ENCODE measurements around the gene ATXN7L3.

ATXN7L3 gene

DNA sequence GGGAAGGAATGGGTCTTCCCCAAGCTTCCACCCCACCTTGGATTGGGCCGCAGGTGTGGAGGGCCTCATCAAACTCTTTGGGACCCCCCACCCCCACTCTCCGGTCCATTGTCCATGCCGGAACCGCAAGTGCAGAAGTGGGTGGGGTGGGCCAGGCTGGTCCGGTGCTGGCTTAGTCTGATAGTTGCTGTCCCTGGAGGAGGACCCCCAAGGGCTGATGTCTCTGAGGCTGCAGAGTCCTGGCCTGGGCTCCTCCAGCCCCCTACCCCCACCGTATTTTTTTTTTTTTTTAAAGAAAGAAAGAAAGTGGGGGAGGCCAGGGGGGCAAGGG lies 7.1 kb upstream of the ATXN7L3 start:
- Histone ChIP-seq H3K27me3 (ENCODE audit: control insufficient read depth in 1 of 2, insufficient read depth in 2 of 2, low read length in 2 of 2) (no peaks in the 10 kb centered on the region), H3K9me3 (ENCODE audit: low read length) (no peaks in the 10 kb centered on the region), H3K36me3 (ENCODE audit: insufficient read depth, low read length) (peaks cover 41% of the 10 kb centered on the region), H3K4me3 (ENCODE audit: low read depth in 1 of 2, low read length in 2 of 2) (no peak overlapping the region), H3K9ac (ENCODE audit: low read length) (no peak overlapping the region), H3K4me1 (ENCODE audit: insufficient read depth, low read length) (peaks cover 12% of the 10 kb centered on the region), H3K27ac (ENCODE audit: low read depth, low read length) (no peak overlapping the region)

DNA sequence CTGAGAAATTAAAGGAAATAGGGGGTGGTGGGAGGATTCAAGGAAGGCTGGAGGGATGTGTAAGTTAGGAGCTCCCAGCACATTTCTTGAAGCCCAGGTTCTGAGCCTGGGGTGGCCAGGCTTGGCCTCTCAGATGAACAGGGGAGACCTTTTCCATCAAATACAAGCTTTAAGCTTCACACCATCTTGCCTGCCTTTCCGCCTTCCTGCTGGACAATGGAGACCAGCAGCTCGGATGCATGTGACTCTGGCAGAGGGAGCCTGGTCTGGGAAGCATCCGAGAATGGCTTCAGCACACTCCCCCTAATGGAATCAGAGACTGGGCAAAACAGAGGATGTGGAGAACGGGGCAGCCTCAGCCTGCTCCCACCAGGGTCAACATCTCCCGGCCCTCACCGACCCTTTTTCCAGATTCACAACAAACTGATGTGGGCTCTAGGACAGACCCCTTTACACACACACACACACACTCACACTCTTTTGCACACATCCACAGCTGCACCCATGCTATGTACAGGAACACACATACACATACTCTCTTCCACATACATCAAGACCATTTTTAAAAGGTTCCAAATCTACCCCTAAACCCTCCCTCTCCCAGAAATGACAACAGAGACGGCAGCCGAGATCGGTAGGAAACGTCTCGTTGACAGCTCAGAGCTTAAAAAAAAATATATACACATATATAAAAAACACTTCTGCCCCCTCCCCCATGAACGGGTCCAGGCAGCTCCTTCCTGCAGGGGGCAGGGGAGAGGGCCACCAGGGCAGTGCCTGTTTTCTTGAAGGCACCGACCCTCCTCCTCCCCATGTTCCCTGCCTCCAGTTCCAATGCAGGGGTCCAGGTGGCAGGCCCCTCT lies 6.5 kb upstream of the ATXN7L3 start:
- Histone ChIP-seq H3K27ac (ENCODE audit: low read depth, low read length) (no peak overlapping the region), H3K27me3 (ENCODE audit: control insufficient read depth in 1 of 2, insufficient read depth in 2 of 2, low read length in 2 of 2) (no peaks in the 10 kb centered on the region), H3K9ac (ENCODE audit: low read length) (no peak overlapping the region), H3K36me3 (ENCODE audit: insufficient read depth, low read length) (peaks cover 35% of the 10 kb centered on the region), H3K4me1 (ENCODE audit: insufficient read depth, low read length) (peaks cover 13% of the 10 kb centered on the region), H3K9me3 (ENCODE audit: low read length) (no peaks in the 10 kb centered on the region), H3K4me3 (ENCODE audit: low read depth in 1 of 2, low read length in 2 of 2) (no peak overlapping the region)

DNA sequence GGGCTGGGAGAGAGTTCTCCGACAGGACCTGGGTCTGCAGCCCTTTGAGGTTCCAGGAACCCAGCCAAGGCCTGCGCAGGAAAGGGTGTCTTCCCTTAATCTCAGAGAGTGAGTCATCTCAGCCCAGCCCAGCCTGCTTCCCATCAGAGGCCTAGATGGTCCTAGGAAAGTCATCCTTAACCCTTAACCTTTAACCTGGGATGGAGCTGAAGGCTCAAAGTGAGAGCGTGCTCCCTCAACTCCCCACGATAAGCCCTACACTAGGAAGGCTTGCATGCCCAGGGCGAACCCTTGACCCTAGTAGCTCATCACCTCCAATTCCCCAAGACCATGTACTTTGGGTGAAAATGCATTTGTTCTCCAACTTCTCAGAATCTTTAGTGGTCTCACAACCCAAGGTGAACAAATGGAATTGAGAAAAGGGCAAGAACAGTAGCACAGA lies 4.8 kb upstream of the ATXN7L3 start:
- no peak overlapping the region for H3K27ac ChIP-seq (ENCODE audit: low read depth, low read length)

DNA sequence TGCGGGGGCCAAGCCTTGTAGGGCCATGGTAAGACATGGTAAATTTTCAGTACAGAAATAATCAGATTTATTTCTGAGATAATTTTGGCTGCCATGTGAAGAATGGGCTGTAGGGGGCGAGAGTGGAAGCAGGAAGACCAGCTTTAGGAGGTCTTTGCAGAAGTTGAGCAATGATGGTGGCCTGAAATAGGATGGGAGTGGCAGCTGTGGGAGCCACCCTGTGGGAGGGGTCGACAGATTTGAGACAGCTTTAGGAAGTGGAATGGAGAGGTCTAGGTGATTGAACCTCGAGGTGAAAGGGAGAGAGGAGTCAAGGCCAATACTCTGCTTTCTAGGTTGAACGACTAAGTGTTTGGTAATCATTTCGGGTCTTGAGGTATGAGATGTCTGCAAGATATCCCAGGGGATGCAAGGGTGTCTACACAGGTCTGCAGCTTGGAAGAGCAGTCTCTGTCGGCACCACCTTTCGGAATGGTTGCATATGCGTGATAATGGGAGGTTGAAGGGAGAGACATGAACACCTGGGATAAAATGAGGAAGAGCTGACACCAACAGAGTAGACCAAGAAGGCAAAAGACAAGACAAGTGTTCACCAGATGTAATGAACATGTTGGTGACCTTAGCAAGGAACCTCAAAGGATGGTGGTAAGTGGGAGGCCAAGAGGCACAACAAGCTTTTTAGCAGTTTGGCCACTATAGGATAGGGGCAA lies 4.2 kb upstream of the ATXN7L3 start:
- no peaks in the 10 kb centered on the region for H3K27me3 ChIP-seq (ENCODE audit: control insufficient read depth in 1 of 2, insufficient read depth in 2 of 2, low read length in 2 of 2)
- no peak overlapping the region for H3K4me3 ChIP-seq (ENCODE audit: low read depth in 1 of 2, low read length in 2 of 2)
- H3K9me3 ChIP-seq (ENCODE audit: low read length): no peaks in the 10 kb centered on the region
- no peak overlapping the region for H3K9ac ChIP-seq (ENCODE audit: low read length)
- no peak overlapping the region for H3K27ac ChIP-seq (ENCODE audit: low read depth, low read length)
- H3K4me1 ChIP-seq (ENCODE audit: insufficient read depth, low read length): peaks cover 8% of the 10 kb centered on the region
- H3K36me3 ChIP-seq (ENCODE audit: insufficient read depth, low read length): peaks cover 20% of the 10 kb centered on the region

More for the DNA sequence above, 4.8 kb upstream of the ATXN7L3 start:
- H3K27me3 ChIP-seq (ENCODE audit: control insufficient read depth in 1 of 2, insufficient read depth in 2 of 2, low read length in 2 of 2): no peaks in the 10 kb centered on the region
- H3K9me3 ChIP-seq (ENCODE audit: low read length): no peaks in the 10 kb centered on the region
- no peak overlapping the region for H3K4me3 ChIP-seq (ENCODE audit: low read depth in 1 of 2, low read length in 2 of 2)
- H3K36me3 ChIP-seq (ENCODE audit: insufficient read depth, low read length): peaks cover 25% of the 10 kb centered on the region
- peaks cover 8% of the 10 kb centered on the region for H3K4me1 ChIP-seq (ENCODE audit: insufficient read depth, low read length)
- no peak overlapping the region for H3K9ac ChIP-seq (ENCODE audit: low read length)

DNA sequence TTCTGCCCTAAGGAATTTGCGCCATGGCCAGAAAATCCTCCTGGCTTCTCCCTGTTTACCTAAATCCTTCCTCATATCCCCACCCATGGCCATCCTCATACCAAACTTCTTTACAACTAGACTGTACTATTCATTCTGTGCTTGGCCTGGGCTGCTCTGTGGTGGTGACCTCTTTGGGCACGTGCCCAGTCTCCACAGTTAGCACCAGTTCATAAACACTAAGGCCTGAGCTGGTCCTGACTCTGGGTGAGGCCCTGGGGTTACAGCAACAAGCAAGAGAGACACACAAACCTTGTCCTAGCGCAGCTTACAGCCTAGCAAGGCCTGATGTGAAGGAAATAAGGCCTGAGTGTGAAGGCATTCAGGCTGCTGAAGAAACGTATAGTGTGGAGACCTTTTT lies 3.1 kb upstream of the ATXN7L3 start:
- Histone ChIP-seq H3K27ac (ENCODE audit: low read depth, low read length) (no peak overlapping the region), H3K9me3 (ENCODE audit: low read length) (no peaks in the 10 kb centered on the region), H3K9ac (ENCODE audit: low read length) (no peak overlapping the region), H3K36me3 (ENCODE audit: insufficient read depth, low read length) (peaks cover 8% of the 10 kb centered on the region), H3K27me3 (ENCODE audit: control insufficient read depth in 1 of 2, insufficient read depth in 2 of 2, low read length in 2 of 2) (no peaks in the 10 kb centered on the region), H3K4me3 (ENCODE audit: low read depth in 1 of 2, low read length in 2 of 2) (no peak overlapping the region), H3K4me1 (ENCODE audit: insufficient read depth, low read length) (peaks cover 16% of the 10 kb centered on the region)

DNA sequence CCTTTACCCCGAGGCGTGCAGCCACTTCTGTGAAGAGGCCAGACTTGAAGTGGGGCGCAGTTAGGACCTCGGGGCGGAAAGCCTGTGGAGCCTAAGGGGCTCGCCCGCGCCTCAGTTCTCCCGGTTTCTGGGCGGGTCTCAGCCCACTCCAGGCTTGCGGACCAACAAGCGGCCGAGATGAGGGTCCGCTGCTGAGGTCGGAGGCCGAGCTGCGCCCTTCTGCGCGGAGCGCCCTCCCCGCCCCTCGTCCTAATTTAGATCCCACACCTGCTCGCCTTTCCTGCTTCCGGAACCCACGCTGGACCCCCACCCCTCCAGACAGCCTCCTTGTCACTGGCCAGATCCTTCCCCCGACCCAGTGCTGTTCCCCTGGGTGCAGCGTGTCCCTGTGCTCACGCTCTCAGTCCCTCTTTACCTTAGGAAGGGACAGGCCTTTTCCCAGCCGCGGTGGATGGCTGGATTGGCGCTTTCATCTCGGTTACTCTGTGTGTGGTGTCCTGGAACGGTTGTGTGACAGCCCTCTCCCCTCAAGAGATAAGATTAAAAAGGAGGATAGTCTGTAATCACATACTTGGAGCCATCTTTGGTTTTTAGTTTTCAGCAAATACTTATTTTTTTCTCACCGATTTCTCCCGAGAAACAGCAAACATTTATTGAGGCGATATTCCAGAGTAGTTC lies 933 bp upstream of the ATXN7L3 start:
- Histone ChIP-seq H3K27ac (ENCODE audit: low read depth, low read length) (peak overlapping the region; percentile 96), H3K4me1 (ENCODE audit: insufficient read depth, low read length) (peaks cover 25% of the 10 kb centered on the region), H3K27me3 (ENCODE audit: control insufficient read depth in 1 of 2, insufficient read depth in 2 of 2, low read length in 2 of 2) (no peaks in the 10 kb centered on the region)

DNA sequence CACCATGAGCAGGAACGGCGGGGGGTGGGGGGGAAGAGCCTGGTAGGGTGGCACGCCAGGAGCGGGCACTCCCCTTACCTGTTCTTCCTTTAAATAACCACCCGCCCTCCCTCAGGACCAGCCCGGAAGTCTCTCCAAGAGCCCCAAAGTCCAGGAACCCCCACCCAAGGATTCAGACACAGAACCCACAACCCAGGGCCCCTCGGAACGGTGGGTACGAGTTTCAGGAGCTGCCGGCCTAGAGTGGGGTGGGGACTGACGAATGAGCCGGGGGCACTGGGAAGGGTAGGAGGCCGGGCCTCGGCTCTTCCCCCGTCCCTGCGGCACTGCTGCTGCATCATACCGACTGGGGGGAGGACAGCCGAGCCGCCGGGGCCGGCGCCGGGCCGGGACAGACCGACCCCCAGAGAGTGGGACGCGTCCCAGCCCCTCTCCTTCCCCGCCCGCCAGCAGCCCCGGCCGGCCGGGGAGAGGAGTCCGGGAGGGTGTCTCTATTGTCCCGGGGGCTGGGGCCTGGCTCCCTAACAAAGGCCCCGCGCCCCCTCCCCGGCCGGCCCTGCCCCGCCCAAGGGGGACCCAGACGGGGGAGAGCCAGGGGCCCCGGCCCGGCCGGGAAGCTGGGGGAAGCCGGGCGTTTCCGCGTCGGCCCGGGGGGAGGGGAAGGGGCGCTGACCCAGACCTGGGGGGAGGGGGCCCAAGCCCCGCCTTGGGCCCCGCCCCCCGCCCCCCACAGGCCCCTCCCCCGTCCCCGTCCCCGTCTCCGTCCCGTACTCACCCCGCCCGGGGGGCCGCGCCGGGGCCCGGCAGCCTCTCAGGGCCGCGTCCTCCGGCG lies 747 bp downstream of the ATXN7L3 start:
- Histone ChIP-seq H3K36me3 (ENCODE audit: insufficient read depth, low read length) (peaks cover 30% of the 10 kb centered on the region), H3K4me1 (ENCODE audit: insufficient read depth, low read length) (peaks cover 25% of the 10 kb centered on the region), H3K9me3 (ENCODE audit: low read length) (no peaks in the 10 kb centered on the region), H3K4me3 (ENCODE audit: low read depth in 1 of 2, low read length in 2 of 2) (peak overlapping the region; percentile 66 to 72), H3K27me3 (ENCODE audit: control insufficient read depth in 1 of 2, insufficient read depth in 2 of 2, low read length in 2 of 2) (no peaks in the 10 kb centered on the region), H3K9ac (ENCODE audit: low read length) (peak overlapping the region; percentile 85), H3K27ac (ENCODE audit: low read depth, low read length) (peak overlapping the region; percentile 88)

More for the DNA sequence above, 933 bp upstream of the ATXN7L3 start:
- Histone ChIP-seq H3K36me3 (ENCODE audit: insufficient read depth, low read length) (peaks cover 14% of the 10 kb centered on the region), H3K9me3 (ENCODE audit: low read length) (no peaks in the 10 kb centered on the region), H3K4me3 (ENCODE audit: low read depth in 1 of 2, low read length in 2 of 2) (peak overlapping the region; percentile 65 to 71), H3K9ac (ENCODE audit: low read length) (peak overlapping the region; percentile 69)

DNA sequence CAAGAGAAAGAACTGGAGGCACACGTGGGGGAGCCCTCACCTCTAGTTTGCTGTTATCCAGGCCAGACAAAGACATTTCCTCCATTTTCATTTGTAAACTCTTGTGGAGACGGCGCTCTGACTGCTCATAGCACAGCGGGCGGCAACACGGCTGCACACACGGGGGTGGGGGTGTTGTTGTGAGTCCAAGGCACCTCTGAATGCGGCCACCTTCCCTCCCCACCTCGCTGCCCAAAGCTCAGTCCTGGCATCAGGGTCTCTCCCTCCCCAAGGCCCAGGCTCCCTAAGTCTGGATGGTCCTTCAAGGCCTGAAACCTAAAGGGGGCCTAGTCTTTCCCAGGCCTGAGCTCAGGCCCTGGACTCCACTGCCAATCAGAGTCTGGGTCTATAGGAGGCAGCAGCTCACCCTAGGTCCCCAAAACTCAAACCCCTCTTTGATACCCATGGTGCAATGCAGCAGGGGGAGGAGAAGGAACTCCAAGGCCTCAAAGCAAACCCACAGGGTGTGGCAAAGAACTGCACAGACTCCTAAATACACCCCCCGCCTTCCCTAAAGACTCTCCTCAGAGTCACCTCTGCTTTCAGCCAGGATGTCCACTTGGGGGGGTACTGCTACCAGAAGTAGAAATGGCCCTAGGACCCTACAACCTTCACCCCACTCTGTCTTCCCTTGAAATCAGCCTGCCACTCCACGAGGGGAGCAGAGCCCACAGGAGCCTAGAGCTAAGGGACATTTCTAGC lies 1.5 kb downstream of the ATXN7L3 start:
- no peaks in the 10 kb centered on the region for H3K27me3 ChIP-seq (ENCODE audit: control insufficient read depth in 1 of 2, insufficient read depth in 2 of 2, low read length in 2 of 2)
- peak overlapping the region; percentile 85 for H3K9ac ChIP-seq (ENCODE audit: low read length)
- H3K36me3 ChIP-seq (ENCODE audit: insufficient read depth, low read length): peaks cover 37% of the 10 kb centered on the region
- H3K9me3 ChIP-seq (ENCODE audit: low read length): no peaks in the 10 kb centered on the region
- H3K4me3 ChIP-seq (ENCODE audit: low read depth in 1 of 2, low read length in 2 of 2): peak overlapping the region; percentile 66 to 72
- peaks cover 25% of the 10 kb centered on the region for H3K4me1 ChIP-seq (ENCODE audit: insufficient read depth, low read length)
- peak overlapping the region; percentile 88 for H3K27ac ChIP-seq (ENCODE audit: low read depth, low read length)

DNA sequence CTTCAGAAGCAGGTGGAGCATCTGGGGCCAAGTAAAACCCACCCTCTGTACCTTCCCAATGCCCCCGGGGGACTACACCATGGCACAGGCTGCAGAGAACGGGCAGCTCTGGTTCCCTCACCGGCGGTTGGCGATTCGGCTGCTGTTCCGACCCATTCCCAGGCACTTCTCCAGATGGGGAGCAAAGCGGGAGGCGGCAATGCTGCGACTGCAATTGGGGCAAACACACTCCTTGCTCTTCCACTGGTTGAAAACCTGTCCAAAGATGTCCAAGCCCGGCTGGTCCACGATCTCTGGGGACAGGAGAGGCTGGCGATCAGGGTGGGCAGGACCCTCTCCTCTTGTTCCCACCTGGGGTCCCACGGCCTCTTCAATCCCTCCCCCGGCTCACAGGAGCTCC lies 2.6 kb downstream of the ATXN7L3 start:
- Histone ChIP-seq H3K9ac (ENCODE audit: low read length) (no peak overlapping the region), H3K36me3 (ENCODE audit: insufficient read depth, low read length) (peaks cover 41% of the 10 kb centered on the region), H3K27me3 (ENCODE audit: control insufficient read depth in 1 of 2, insufficient read depth in 2 of 2, low read length in 2 of 2) (no peaks in the 10 kb centered on the region), H3K4me3 (ENCODE audit: low read depth in 1 of 2, low read length in 2 of 2) (no peak overlapping the region), H3K27ac (ENCODE audit: low read depth, low read length) (peak overlapping the region; percentile 49), H3K4me1 (ENCODE audit: insufficient read depth, low read length) (peaks cover 25% of the 10 kb centered on the region), H3K9me3 (ENCODE audit: low read length) (no peaks in the 10 kb centered on the region)

DNA sequence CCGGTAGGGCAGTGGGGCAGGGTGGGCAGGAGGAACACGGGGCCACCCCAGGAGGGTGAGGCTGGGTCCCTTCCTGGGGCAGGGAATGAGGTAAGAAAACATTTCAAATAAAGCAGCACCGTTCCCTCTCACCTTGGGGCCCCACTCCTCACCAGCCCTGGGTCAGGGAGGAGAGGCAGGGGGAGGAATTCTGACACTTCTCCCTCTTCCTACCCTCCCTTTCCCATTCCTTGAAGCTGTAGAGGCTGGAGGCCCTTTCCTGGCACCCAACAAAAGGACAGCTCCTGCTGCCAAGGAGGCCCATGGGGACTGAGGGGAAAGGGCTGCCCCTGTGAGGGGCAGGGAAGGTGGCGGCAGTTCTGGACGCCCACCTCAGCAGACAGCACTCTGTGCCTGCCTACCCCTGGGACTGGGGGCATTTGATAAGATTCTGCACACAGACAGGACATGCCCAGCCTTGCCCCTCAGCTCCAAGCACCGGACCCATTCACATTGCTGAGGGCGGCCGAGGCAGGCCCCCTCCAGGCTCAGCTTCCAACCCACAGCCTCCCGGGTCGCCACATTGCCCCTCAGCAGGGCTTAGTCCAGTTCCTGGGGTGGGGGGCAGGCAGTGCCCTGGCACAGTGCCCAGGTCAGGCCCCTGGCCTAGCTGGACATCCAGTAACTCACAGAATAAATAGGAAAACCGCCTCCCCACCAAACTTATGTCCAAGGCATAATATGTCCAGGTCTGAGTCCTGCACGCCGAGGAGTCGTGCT lies 6.2 kb downstream of the ATXN7L3 start:
- peaks cover 62% of the 10 kb centered on the region for H3K36me3 ChIP-seq (ENCODE audit: insufficient read depth, low read length)
- no peak overlapping the region for H3K9ac ChIP-seq (ENCODE audit: low read length)
- no peaks in the 10 kb centered on the region for H3K27me3 ChIP-seq (ENCODE audit: control insufficient read depth in 1 of 2, insufficient read depth in 2 of 2, low read length in 2 of 2)
- no peak overlapping the region for H3K4me3 ChIP-seq (ENCODE audit: low read depth in 1 of 2, low read length in 2 of 2)
- no peak overlapping the region for H3K27ac ChIP-seq (ENCODE audit: low read depth, low read length)
- H3K4me1 ChIP-seq (ENCODE audit: insufficient read depth, low read length): peaks cover 18% of the 10 kb centered on the region
- H3K9me3 ChIP-seq (ENCODE audit: low read length): no peaks in the 10 kb centered on the region

All from muscle layer of colon (tissue), 2 donors.